ENCODE data around the gene ADO.

Gene ADO

DNA sequence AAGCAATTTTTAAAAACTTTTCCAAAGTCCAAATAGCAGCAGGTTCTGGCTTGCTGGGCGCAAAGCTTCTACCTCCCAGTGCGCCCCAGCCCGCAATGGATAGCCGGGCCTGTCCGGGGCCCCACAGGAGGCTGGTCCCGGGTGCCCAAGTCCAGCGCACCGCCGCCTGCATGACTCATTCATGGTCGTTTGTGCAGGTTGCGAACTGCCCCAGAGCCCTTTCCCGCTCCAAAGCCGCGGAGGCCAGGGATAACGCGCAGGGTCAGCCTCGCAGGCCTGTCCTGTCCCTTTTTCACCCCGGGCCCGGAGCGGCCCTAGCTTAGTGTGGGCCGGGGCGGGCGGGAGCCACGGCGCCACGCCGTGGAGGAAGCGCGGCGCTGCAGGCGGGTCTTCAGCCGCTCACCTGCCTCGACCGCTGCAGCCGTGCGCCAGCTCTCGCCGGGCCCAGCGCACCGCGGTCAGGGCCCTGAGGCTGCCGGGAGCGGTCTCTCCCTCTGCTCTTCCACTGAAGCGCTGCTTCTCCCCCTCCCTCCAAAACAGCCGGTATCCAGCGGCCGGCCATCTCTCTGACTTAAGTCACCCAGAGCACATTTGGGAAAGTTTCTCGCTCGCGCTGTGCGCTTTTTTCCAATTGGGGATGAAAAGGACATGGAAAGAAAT is 13.4 kb downstream of the ADO start:
- no peak for DNase-seq (ENCODE audit: low read depth, low spot score)

DNA sequence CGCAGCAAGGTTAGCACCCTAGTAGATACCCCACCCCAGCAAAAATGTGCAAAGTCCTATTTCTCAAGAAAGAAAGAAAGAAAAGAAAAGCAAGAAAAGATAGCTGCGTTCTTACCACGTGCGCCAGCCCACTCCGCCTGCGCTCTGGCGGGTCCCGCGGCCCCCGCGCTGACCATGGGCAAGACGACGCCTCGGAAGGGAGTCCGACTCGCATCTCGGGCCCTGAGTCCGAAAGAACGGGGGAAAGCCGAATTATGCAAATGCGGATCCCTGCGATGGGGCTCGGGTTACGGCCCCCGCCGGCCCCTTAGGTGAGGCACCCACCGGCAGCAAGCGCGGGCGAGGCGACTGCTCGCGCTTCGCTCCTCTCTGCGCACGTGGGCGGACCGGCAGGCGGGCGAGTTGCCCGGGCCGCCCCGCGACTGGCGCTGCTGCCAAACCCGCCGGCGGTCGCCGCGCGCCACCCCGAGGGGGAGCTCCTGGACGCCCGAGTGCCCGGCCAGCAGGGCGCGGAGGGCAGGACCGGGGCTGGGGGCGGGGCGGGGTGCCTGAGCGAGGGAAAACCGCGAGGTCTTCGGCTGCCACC is 14.0 kb downstream of the ADO start:
- DNase-seq (ENCODE audit: low read depth, low spot score) = no peak

DNA sequence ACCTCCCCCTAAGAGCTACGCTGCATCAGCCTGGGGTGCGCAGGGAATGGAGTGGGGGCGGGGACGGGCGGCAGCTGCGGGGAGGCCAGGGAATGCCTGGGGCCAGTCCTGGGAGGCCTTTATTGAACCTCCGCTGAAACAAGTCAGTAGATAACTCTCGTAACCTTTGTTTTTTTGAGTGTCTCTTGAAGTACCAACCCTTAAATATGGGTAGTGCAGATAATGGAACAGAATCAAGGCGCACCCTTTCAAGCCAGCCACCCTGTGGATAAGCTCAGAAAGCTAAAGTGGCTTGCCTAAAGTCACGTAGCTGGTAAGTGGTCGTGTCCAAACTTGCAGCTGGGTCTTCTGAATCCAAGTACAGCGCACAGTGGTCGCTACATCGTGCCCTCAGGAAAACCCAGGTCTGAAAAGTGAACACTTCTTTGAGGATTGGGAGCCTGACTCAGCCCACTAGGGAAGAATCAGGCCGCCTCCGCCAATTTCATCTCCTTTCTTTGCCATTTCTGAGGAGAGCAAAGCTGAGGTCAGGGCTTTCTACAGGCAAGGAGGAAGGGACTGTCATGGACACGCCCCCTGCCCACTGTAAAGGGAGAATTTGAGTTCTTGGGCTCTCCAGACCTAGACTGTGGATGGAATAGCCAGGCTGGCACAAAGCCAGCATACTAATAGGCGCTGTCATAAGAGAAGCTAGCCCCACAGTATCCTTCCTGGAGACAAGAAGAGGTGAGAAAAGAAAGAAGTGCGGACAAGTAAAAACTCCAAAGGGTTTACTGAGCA is 14.8 kb downstream of the ADO start:
- DNase-seq (ENCODE audit: low read depth, low spot score) = no peak

DNA sequence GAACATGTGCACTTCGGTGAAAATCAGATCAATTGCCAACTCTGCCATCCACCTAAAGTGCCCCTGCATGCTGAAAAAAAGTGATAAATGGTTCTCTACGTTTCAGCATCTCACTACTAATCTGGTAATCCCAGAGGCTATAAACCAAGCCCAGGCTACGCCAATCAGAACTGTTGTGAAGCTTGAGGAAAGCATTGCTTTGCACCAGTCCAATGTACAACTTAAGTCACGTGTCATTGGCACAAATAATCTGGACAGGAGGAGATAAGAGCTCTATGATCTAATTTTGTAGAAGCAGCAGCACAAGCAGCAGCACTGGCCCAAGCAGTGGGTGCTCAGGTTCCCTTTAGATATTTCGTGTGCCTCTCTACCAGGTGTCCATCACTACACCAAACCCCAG is 16.1 kb downstream of the ADO start:
- no peak for DNase-seq (ENCODE audit: low read depth, low spot score)

DNA sequence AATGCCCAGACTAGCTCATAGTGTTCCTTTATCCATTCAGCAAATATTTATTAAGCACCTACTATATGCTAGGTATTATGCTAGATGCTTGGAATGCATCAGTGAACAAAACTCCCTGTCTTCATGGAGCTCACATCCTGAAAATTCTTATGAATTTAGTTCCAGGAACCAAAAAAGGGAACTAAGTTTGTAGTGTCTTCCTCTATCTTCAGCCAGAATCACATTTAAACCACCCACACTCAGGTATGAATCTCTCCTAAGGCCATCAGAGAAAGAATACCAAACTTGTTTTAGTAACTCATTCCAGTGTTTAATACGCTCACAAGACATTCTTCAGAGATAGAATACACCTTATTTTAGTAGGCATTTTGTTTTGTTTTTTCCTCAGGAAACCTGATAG is 21.8 kb downstream of the ADO start:
- DNase-seq (ENCODE audit: low read depth, low spot score) = no peak

DNA sequence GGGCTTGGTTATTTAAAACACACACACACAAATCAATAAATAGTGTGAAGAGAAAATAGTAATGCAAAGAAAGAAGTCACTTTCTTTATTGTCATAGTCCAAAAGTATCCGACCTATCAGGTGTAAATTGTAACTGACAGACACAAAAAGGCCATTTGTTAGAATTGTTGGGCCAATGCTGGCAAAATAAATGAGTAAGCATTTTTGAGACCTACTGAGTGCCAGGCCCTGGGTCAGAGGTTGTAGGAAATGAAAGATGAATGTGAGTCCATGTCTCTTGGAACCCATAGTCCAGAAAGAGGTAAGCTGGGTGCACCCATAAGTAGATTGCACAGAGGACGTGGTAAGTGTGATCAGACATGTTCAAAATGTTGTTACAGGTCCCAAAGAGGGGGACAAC is 25.1 kb downstream of the ADO start:
- DNase-seq (ENCODE audit: low read depth, low spot score) = no peak

DNA sequence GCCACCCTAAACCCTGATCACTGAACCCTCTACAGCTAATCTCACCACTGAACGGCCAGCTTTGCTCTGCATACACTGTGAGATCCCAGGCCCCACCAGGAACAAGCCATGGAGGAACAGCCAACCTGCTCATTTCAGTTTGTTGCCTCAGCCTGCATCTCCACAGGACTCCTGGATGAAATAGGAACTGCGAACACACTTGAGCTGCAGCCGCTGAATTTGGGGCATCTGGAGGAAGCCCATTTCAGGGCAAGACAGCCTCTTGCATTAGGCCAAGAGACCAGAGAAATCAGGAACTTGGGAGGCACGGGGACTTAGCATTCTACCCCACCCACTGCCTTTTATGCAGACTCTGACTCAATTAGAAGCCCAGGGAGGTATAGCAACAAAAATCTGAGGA is 26.2 kb downstream of the ADO start:
- DNase-seq (ENCODE audit: low read depth, low spot score) = no peak

DNA sequence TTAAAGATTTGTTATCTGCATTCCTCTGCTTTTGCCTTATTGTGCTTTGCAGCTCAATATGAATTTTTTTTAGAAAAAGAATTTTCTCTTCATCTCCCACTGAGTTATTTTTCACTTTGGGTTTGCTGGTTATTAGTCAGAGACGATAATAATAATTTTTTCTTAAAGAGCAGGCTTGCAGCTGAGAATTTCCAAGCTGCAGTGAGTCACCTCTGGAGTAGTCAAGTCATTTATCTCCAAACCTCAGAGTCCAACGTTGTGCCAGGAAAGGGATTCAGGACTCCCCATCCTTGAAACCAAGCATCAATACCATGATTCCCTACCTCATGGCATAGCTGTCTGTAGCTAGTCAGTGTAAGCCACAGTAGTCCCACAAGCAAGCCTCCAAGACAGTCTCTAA is 26.8 kb downstream of the ADO start:
- no peak for DNase-seq (ENCODE audit: low read depth, low spot score)

DNA sequence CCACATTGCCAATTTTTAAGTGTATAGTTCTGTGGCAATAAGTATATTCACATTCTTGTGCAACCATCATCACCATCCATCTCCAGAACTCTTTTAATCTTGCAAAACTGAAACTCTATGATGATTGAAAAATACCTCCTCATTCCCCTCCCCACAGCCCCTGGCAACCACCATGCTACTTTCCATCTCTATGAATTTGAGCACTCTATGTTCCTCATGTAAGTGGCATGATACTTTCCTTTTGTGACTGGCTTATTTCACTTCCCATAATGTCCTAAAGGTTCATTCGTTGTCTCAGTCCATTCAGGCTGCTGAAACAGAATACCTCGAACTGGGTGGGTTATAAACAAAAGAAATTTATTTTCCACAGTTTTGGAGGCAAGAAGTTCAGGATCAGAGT is 35.1 kb downstream of the ADO start:
- DNase-seq (ENCODE audit: low read depth, low spot score) = no peak

DNA sequence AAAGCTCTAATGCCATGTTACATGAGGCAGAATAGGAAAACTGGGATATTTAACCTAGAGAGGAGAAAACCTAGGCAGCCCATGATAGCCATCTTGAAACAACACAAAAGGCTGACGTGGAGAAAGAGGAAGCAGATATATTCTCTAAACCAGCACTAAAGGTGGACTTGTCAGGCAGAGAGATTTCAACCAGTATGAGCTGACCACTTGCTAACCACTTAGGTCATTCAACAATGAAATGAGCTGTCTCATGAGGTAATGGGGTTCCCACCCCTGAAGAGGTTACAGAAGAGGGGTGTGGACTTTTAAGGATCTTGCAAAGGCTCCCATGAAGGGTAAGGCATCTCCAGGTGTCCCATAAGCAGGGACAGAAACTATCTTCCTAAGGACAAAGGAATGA is 38.5 kb downstream of the ADO start:
- no peak for DNase-seq (ENCODE audit: low read depth, low spot score)

DNA sequence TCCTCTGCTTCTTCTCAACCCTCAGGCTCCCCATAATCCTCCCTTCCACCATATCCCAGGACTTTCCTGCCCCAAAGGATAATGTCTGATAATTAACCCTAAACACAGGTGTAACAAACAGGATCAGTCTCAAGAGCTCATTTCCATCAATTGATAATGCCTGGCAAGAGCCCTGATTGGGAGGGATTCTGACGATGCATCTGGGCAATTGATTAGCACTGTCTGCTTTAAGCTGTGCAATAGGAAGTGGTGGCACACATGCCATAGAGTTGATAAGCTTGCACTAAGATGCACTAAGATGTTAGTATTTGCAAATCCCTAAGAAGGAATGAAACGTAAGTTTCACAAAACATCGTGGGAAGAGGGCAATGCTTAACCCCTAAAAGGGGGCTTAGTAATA is 39.1 kb downstream of the ADO start:
- no peak for DNase-seq (ENCODE audit: low read depth, low spot score)

DNA sequence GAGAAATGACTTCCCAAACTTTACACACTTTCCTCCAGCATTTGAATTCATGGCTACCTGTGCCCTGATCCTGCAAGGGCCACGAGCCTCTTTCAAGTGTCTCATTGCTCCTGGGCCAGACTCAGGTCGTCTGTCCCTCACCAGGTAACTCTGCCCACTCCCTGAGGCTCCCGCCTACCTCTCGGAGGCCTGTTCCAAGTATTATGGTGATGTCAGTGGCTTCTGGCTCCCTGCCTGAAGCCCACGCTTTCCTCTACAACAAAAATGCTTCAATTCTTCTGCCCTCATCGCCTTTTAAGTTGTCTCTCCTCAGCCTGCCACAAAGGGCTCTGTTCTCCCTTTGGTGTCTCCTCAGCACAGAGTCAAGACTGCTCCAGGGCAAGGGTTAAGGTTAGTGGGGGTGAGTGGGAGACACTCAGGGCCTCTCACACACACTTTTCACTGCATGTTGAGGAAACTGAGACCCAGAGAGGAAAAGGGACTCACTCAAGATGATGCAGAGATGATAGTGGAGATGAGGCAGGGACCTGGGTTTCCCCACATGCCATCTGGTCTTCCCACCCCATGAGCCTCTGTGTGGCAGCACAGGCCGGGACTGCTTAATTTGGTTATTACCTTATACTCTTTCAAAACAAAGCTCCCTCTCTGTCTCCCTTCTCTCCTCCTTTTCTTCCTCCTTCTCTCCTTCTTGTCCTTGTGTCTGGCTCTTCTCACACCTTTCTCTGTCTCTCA is 39.9 kb downstream of the ADO start:
- no peak for DNase-seq (ENCODE audit: low read depth, low spot score)

DNA sequence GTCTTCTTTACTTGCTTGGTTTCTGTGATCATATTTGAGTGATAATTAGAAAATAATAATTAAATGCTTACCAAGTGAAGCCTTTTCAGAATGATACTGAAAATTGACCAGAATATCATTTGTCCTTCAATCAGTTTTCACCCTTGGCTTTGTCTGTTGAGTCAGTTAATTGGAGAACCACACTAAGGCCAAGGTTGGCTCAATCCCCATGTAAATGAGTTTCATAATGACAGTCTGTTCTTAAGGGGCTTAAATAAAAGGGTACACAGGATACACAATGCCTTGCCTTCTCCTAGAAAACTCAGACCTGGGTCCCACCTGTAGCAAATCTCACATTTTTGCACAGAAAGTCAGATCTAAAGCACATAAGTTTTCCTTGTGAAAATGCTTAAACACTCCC is 42.9 kb downstream of the ADO start:
- no peak for DNase-seq (ENCODE audit: low read depth, low spot score)

DNA sequence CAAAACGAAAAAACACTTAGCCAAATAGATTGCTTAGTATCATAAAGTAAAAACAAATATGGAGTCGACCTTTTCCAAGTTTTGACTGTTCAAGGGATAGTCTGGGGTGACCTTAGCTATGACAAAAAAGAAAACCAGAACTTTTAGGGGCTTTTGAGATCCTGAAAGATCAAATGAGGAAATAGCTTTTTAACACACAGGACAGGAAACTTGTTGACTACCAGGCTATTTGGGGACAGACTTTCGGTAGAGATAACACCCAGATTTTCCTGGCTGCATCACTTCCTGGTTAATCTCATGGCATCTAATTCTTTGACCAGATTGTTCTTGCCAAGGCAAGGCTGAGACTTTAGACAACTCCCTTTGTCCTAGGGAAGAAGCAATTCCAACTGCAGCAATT is 46.1 kb downstream of the ADO start:
- no peak for DNase-seq (ENCODE audit: low read depth, low spot score)

DNA sequence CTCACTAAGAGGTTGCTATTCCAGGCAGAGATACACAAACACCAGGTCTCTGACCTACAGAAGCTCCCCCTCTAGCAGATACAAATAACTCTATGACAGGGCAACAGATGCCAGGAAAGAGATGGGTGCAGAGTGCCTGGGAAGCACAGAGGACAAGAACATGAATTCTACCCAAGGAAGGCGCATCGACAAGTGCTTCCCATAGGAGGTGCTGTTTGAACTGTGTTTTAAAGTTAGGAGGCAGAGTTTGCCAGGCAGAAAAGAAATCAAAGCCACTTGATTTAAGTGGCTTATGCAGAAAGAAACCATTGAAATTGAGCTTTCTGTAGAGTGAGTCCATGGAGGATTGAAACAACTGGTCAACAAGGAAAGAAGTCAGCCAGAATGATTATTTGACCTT is 46.9 kb downstream of the ADO start:
- no peak for DNase-seq (ENCODE audit: low read depth, low spot score)

DNA sequence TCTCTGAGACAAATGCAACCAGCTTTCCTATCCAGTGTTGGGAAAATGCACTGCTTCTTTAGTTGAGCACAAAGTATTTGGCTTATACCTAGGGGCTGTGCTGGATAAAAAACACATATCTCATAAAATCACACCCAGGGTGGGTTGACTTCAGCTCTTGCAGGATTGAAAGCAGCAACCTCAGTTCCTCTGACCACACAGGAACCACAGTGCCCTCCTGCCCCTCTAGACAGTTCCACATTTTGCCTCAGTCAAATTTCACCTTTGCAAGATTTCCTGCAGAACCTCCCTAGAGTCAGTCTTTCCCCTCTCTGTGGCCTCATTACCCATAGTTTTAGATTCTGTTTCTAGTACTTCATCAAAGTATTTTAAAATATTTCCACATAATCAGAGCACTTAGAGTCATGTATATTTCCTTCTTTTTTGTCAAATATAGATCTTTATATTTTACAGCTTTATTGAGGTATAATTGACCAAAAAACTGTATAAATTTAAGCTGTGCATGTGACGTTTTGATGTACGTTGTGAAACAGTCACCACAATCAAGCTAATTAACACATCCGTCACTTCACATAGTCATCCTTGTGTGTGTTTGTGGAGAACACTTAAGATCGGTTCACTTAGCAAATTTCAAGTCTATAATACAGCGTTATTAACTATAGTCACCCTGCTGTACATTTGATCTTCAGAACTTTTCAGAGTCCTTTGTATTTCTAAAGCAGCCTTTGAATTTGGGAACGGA is 48.6 kb downstream of the ADO start:
- DNase-seq (ENCODE audit: low read depth, low spot score) = no peak

DNA sequence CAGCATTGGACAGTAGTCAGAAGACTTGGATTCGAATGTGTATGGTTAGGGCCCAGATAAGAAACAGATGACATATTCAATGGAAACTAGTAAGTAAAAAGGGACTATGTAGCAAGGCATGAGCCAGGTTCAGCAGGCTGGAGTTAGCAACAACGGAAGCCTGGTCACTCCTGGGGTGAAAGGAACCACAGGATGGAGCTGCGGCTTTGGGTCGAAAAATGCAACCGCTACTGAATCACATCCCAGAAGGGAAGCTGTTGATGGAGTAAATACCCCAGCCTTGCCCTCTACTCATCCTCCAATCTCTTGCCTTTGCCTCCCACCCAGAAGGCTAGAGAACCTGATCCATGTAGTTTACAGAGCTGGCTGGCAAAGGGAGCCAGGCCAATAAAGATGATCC is 49.2 kb downstream of the ADO start:
- no peak for DNase-seq (ENCODE audit: low read depth, low spot score)

DNA sequence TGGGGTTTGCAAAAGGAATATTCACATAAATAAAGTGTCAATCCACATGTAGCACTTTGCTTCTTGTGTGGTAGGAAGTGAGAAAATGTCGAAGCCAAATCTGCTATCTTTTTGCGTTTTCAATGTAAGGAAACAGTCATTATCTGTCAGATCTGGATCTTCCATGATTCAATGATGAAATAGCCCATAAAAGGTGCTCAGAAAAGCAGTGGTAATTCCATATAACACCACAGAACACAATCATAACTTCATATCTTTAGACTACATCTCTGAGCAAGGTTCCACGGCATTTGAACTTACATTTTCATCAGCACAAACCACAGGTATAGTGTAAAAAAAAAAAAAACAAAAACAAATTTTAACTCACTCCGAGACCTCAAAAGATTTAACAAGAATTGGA is 51.5 kb downstream of the ADO start:
- DNase-seq (ENCODE audit: low read depth, low spot score) = no peak

Data from brain pericyte (primary cell).